ENCODE measurements around the gene PTEN. TPM values are rescaled to one million over a fixed set of nuclear protein-coding genes. Genes with fewer than 3 reads are reported as not detected.

PTEN gene
- total and polyA plus RNA-seq, 9 of the 15 experiments (the other 6 are each of a cell fraction or from before 2014, with no cell fraction given) = 8.4 to 56.9 (median 22.2) TPM

GRCh38 chr10:87861953-87862678 is 1.3 kb upstream of the PTEN start (continued):
- TF ChIP-seq E2F4 (CRISPR knock-in tag; IDR thresholded peaks at IDR 0.05; ENCODE audit: low read depth) = no peak
- peak; percentile 53; the same call in 1 of the 2 replicates for TF ChIP-seq MITF (IDR thresholded peaks at IDR 0.05)
- no peak for TF ChIP-seq IRF9 (tag; IDR thresholded peaks at IDR 0.05)
- TF ChIP-seq NFE2L1 (tag; IDR thresholded peaks at IDR 0.05; ENCODE audit: borderline replicate concordance, low read depth) = no peak
- TF ChIP-seq ZNF79 (CRISPR knock-in tag; IDR thresholded peaks at IDR 0.05; ENCODE audit: low read depth) = no peak
- TF ChIP-seq GATA2 (CRISPR knock-in tag; IDR thresholded peaks at IDR 0.05) = no peak
- TF ChIP-seq ZNF384 (IDR thresholded peaks at IDR 0.05; ENCODE audit: low read depth, low read length) = no peak
- no peak for TF ChIP-seq CUX1 (CRISPR knock-in tag; IDR thresholded peaks at IDR 0.05)
- TF ChIP-seq HMBOX1 (IDR thresholded peaks at IDR 0.05) = no peak

Measured in K562 (cell line).